Measurements from ENCODE around the gene MLANA.
A peak's percentile ranks its signal among the peaks of the same experiment; 100 is the strongest.

- TF ChIP-seq CTCF (IDR thresholded peaks at IDR 0.05 in 8 of 11, conservative IDR thresholded peaks at IDR 0.05 in 3 of 11) = peak; percentile 63 to 93 (median 84)
- no peak for TF ChIP-seq POLR2A (IDR thresholded peaks at IDR 0.05)
- peak in 2 of 3 donors; percentile 34 to 39 for TF ChIP-seq POLR2AphosphoS5 (IDR thresholded peaks at IDR 0.05)
Observed at GRCh38 chr9:5886114-5886939, 4.4 kb upstream of the MLANA start.

All from spleen (tissue), 7 donors.